H1 (cell line): ENCODE results near the gene CIB4. TPM values are rescaled to one million over a fixed set of nuclear protein-coding genes. Genes with fewer than 3 reads are reported as not detected.

Experiments used
- CTCF ChIA-PET: fragments of 300-600 bp; sonication (Branson Sonifier 250); formaldehyde crosslinking; loops from one replicate; lab custom pipeline; 2021; ENCODE audit not compliant: partially characterized antibody; lab: Charles Lee
- POLR2A ChIA-PET: fragments of 300-600 bp; sonication (Branson Sonifier 250); formaldehyde crosslinking; loops from one replicate; lab custom pipeline; 2021; ENCODE audit warnings: inconsistent platforms; ENCODE audit not compliant: partially characterized antibody; lab: Charles Lee
- DNase-seq, 2 experiments: peaks; one replicate each; pipeline versions ENCODE4 v3.0.0 to v3.0.0-alpha.2; 2010 to 2022; ENCODE audit warnings: low spot score in 2 of 2, low read depth in 1 of 2, mixed read lengths in 1 of 2
- FAIRE-seq: peaks from 2 replicates; lab custom pipeline; 2011; peaks lifted over from hg19 to GRCh38; lab: Jason Lieb, UNC
- H2AFZ ChIP-seq: 2 replicates; pipeline ENCODE4 v1.8.1; 2012; ENCODE audit warnings: low read length, inconsistent platforms
- H2AK5ac ChIP-seq: 2 replicates; pipeline ENCODE4 v1.6.1; 2013; ENCODE audit warnings: low read depth, low read length
- H2BK120ac ChIP-seq: replicated peaks from 2 replicates; pipeline ENCODE3; 2013; ENCODE audit warnings: low read depth, low read length, inconsistent platforms
- H2BK12ac ChIP-seq: 2 replicates; pipeline ENCODE4 v1.6.1; 2013; ENCODE audit warnings: low read depth, low read length
- H2BK15ac ChIP-seq: 2 replicates; pipeline ENCODE4 v1.6.1; 2013; ENCODE audit warnings: low read length
- H2BK20ac ChIP-seq: 2 replicates; pipeline ENCODE4 v1.6.1; 2013; ENCODE audit warnings: low read length
- H2BK5ac ChIP-seq: 2 replicates; pipeline ENCODE4 v1.6.1; 2013; ENCODE audit warnings: low read depth, low read length
- H3K14ac ChIP-seq: 2 replicates; pipeline ENCODE4 v1.6.1; 2013; ENCODE audit warnings: inconsistent platforms; ENCODE audit not compliant: insufficient read length
- H3K18ac ChIP-seq: 2 replicates; pipeline ENCODE4 v1.6.1; 2013; ENCODE audit warnings: low read length; ENCODE audit errors: extremely low read depth
- H3K23ac ChIP-seq: 2 replicates; pipeline ENCODE4 v1.6.1; 2013; ENCODE audit warnings: inconsistent platforms; ENCODE audit not compliant: insufficient read length
- H3K23me2 ChIP-seq: 2 replicates; pipeline ENCODE4 v1.6.1; 2013; ENCODE audit warnings: low read depth, low read length
- H3K27ac ChIP-seq: 2 replicates; pipeline ENCODE4 v1.6.1; 2011; ENCODE audit warnings: low read depth, low read length, inconsistent platforms
- H3K27me3 ChIP-seq, 4 experiments: replicated peaks in 1 of 4; 1 replicate in 1 of 4; 2 replicates in 3 of 4; pipeline versions ENCODE4 v1.6.1 to v1.8.1; 2011 to 2013; ENCODE audit warnings: low read length in 3 of 4, mild to moderate bottlenecking in 3 of 4, inconsistent platforms in 2 of 4, mixed read lengths in 2 of 4, moderate library complexity in 1 of 4; ENCODE audit not compliant: control insufficient read depth in 3 of 4, insufficient read depth in 3 of 4; ENCODE audit errors: extremely low read depth in 1 of 4
- H3K36me3 ChIP-seq, 4 experiments: 2 replicates each; pipeline versions ENCODE4 v1.6.1 to v1.8.1; 2011 to 2013; ENCODE audit warnings: mild to moderate bottlenecking in 4 of 4, low read length in 3 of 4, moderate library complexity in 2 of 4, control low read depth in 1 of 4, inconsistent platforms in 1 of 4; ENCODE audit not compliant: insufficient read depth in 4 of 4, control insufficient read depth in 2 of 4
- H3K4ac ChIP-seq: replicated peaks from 2 replicates; pipeline ENCODE3; 2013; ENCODE audit warnings: low read length, low read depth, mixed read lengths, inconsistent platforms; ENCODE audit not compliant: insufficient read length
- H3K4me1 ChIP-seq, 4 experiments: replicated peaks in 1 of 4; 1 replicate in 1 of 4; 2 replicates in 3 of 4; pipeline versions ENCODE4 v1.6.1 to v1.8.1; 2011 to 2013; ENCODE audit warnings: low read length in 3 of 4, inconsistent platforms in 2 of 4, mixed read lengths in 1 of 4; ENCODE audit not compliant: insufficient read depth in 4 of 4, control insufficient read depth in 3 of 4
- H3K4me2 ChIP-seq, 2 experiments: 2 replicates each; pipeline versions ENCODE4 v1.6.1 to v1.8.1; 2011 to 2013; ENCODE audit warnings: low read depth in 2 of 2, low read length in 2 of 2, control low read depth in 1 of 2, inconsistent platforms in 1 of 2, mild to moderate bottlenecking in 1 of 2; ENCODE audit not compliant: insufficient read depth in 1 of 2
- H3K4me3 ChIP-seq, 4 experiments: fragments of 200-600, 300-600 bp in 1 of 4; sonication (generic), shearing (Covaris generic), sonication (Bioruptor Twin) in 1 of 4; 2 replicates each; pipeline versions ENCODE4 v1.5.1 to v1.8.1; 2011 to 2016; ENCODE audit warnings: low read length in 4 of 4, low read depth in 3 of 4, control low read depth in 2 of 4, inconsistent platforms in 2 of 4, mild to moderate bottlenecking in 2 of 4, mixed read lengths in 1 of 4, moderate library complexity in 1 of 4; ENCODE audit not compliant: insufficient read depth in 2 of 4; ENCODE audit errors: extremely low read depth in 1 of 4
- H3K56ac ChIP-seq: replicated peaks from 2 replicates; pipeline ENCODE3; 2013; ENCODE audit warnings: low read depth, mild to moderate bottlenecking, mixed read lengths, low read length, inconsistent platforms; ENCODE audit not compliant: insufficient read length
- H3K79me1 ChIP-seq: 2 replicates; pipeline ENCODE4 v1.6.1; 2013; ENCODE audit warnings: low read depth, low read length, control low read depth
- H3K79me2 ChIP-seq, 2 experiments: 2 replicates each; pipeline versions ENCODE4 v1.6.1 to v1.8.1; 2012 to 2013; ENCODE audit warnings: low read length in 2 of 2, mild to moderate bottlenecking in 2 of 2, inconsistent platforms in 1 of 2; ENCODE audit not compliant: insufficient read depth in 2 of 2, control insufficient read depth in 1 of 2
- H3K9ac ChIP-seq, 4 experiments: replicated peaks in 1 of 4; 1 replicate in 1 of 4; 2 replicates in 3 of 4; pipeline versions ENCODE4 v1.6.1 to v1.8.1; 2011 to 2013; ENCODE audit warnings: low read depth in 3 of 4, low read length in 3 of 4, control low read depth in 2 of 4, mild to moderate bottlenecking in 2 of 4, moderate library complexity in 2 of 4, inconsistent platforms in 1 of 4; ENCODE audit errors: extremely low read depth in 1 of 4
- H3K9me3 ChIP-seq, 2 experiments: 2 replicates each; pipeline versions ENCODE4 v1.6.1 to v1.8.1; 2012 to 2013; ENCODE audit warnings: mild to moderate bottlenecking in 2 of 2, moderate library complexity in 2 of 2, control low read depth in 1 of 2, inconsistent platforms in 1 of 2, low read depth in 1 of 2, low read length in 1 of 2, mixed read lengths in 1 of 2; ENCODE audit not compliant: insufficient read depth in 2 of 2
- H4K20me1 ChIP-seq, 2 experiments: replicated peaks in 1 of 2; 2 replicates each; pipeline versions ENCODE3 to v1.8.1; 2011 to 2013; ENCODE audit warnings: inconsistent platforms in 2 of 2, low read length in 2 of 2, mild to moderate bottlenecking in 1 of 2; ENCODE audit not compliant: insufficient read depth in 2 of 2, control insufficient read depth in 1 of 2
- H4K5ac ChIP-seq: 2 replicates; pipeline ENCODE4 v1.6.1; 2013; ENCODE audit warnings: low read length, low read depth, mixed read lengths, inconsistent platforms; ENCODE audit not compliant: insufficient read length
- H4K8ac ChIP-seq: 2 replicates; pipeline ENCODE4 v1.8.0; 2013; ENCODE audit warnings: mild to moderate bottlenecking, moderate library complexity, low read length, inconsistent platforms; ENCODE audit not compliant: insufficient read depth; ENCODE audit errors: extremely low read depth
- H4K91ac ChIP-seq: replicated peaks from 2 replicates; pipeline ENCODE3; 2013; ENCODE audit warnings: low read length, mixed read lengths, inconsistent platforms; ENCODE audit not compliant: insufficient read length
- CBX8 ChIP-seq: fragments of 300-800, 300-1000 bp; sonication (generic); IDR thresholded peaks from 2 replicates; pipeline ENCODE4 v1.7.1; 2016; ENCODE audit warnings: low read depth, low read length, borderline replicate concordance
- EGR1 ChIP-seq: IDR thresholded peaks from 2 replicates; pipeline ENCODE4 v1.6.1; 2011; ENCODE audit warnings: low read depth, low read length, borderline replicate concordance
- FOSL1 ChIP-seq: IDR thresholded peaks from 2 replicates; pipeline ENCODE4 v1.6.1; 2011; ENCODE audit warnings: mild to moderate bottlenecking, low read depth, low read length, moderate library complexity; ENCODE audit not compliant: insufficient read depth
- POLR2AphosphoS5 ChIP-seq: IDR thresholded peaks from 2 replicates; pipeline ENCODE4 v1.6.1; 2011; ENCODE audit warnings: low read depth, low read length
- SRF ChIP-seq: IDR thresholded peaks from 2 replicates; pipeline ENCODE4 v1.6.1; 2011; ENCODE audit warnings: mild to moderate bottlenecking, low read depth, low read length, moderate library complexity
- TBP ChIP-seq: IDR thresholded peaks from 2 replicates; pipeline ENCODE4 v1.6.1; 2011; ENCODE audit warnings: low read depth, low read length, improper control_type of control experiment
- TCF12 ChIP-seq: IDR thresholded peaks from 2 replicates; pipeline ENCODE4 v1.6.1; 2011; ENCODE audit warnings: low read depth, mild to moderate bottlenecking, low read length
- TEAD4 ChIP-seq: IDR thresholded peaks from 2 replicates; pipeline ENCODE4 v1.6.1; 2012; ENCODE audit warnings: low read depth, low read length, inconsistent platforms, mixed read lengths
- WGBS, 2 experiments: shearing (Covaris generic) in 1 of 2; methylation state at CpG; one replicate each; pipeline versions ENCODE4 v1.1.6 to v1.1.7; 2013 to 2015; ENCODE audit warnings: low lambda C conversion rate in 2 of 2, mixed read lengths in 2 of 2, inconsistent platforms in 1 of 2, low coverage in 1 of 2, missing lambda C conversion rate in 1 of 2; ENCODE audit not compliant: insufficient replicate concordance in 2 of 2, insufficient coverage in 1 of 2, insufficient read length in 1 of 2; ENCODE audit errors: extremely low coverage in 1 of 2, missing lambda C conversion rate in 1 of 2; 5-methylcytosine and 5-hydroxymethylcytosine counted together
- polyA plus RNA-seq, 7 experiments: library from polyadenylated mRNA; depleted of rRNA in 3 of 7; stranded (reverse) in 5 of 7; unstranded in 2 of 7; fragments of >200 nt in 5 of 7; fragments of 200-250 nt in 2 of 7; gene quantifications; 1 replicate in 5 of 7; 2 replicates in 1 of 7; 4 replicates in 1 of 7; pipeline versions ENCODE4 v1.2.1 to v1.2.3, GENCODE V29; 2011 to 2013; ENCODE audit warnings: missing spikeins in 2 of 7, mixed read lengths in 2 of 7
- total RNA-seq: library from RNA; stranded (reverse); fragmentation: NEBNext Ultra II Directional; extraction: Animal tissue kit (Norgen Biotek cat#: 25700); gene quantifications from 2 replicates; pipeline ENCODE4 v1.2.1, GENCODE V29; 2021
- TF ChIP-seq, protein P1 (sequence below): IDR thresholded peaks from 2 replicates; pipeline ENCODE4 v1.6.1; 2012; ENCODE audit warnings: low read length, inconsistent platforms
- TF ChIP-seq, protein P2 (sequence below): IDR thresholded peaks from 2 replicates; pipeline ENCODE4 v1.6.1; 2012; ENCODE audit warnings: inconsistent platforms

Gene CIB4
- total and polyA plus RNA-seq, 2 of the 8 experiments (the other 6 are each of a cell fraction or from before 2014, with no cell fraction given), result not detected

DNA sequence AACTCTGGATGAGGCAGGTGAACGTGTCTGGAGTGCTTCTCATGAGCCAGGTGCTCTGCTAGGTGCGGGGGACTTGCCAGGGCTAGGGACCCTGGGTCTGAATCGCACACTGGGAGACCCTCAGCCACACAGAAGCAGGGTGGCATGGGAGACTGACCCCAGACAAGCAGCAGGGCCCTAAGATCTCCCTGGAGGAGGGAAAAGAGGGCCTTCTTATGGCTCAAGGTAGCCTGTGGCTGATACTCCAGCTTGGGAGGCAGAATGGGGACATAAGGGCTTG is 12.8 kb upstream of the CIB4 start:
- no peaks in the 10 kb centered on the region for H3K36me3 ChIP-seq
- no peak overlapping the region for H3K18ac ChIP-seq
- H3K56ac ChIP-seq, result no peak overlapping the region
- no peak overlapping the region for H3K27ac ChIP-seq
- H3K79me1 ChIP-seq, result no peaks in the 10 kb centered on the region
- H3K14ac ChIP-seq, result no peak overlapping the region
- H3K9ac ChIP-seq, result no peak overlapping the region
- WGBS, 2 experiments, result 90% methylated on average over 3 of the region's 3 CpGs; no CpG with 5 or more reads in 1 of the 2 experiments
- no peak overlapping the region for H4K5ac ChIP-seq
- no peak overlapping the region for H3K23ac ChIP-seq
- 0 out of 2 replicates have a peak overlapping the region, but pooled peaks have one; percentile 66 for H2BK20ac ChIP-seq
- no peak overlapping the region for H2BK15ac ChIP-seq
- H4K20me1 ChIP-seq, result no peaks in the 10 kb centered on the region
- H3K27me3 ChIP-seq, result peaks cover 0 to 3% (median 0%) of the 10 kb centered on the region in 4 experiments; a peak in 2 of 7 replicates
- H3K4me1 ChIP-seq, result peaks cover 2 to 9% (median 5%) of the 10 kb centered on the region in 4 experiments; a peak in 5 of 7 replicates
- ChIA-PET POLR2A (no interaction called here), CTCF (interaction anchor here (0.8 to 1.5 kb wide), 2 partner anchors 9 to 91 kb away, joined by 3 to 6 read pairs; no protein-coding TSS in a partner anchor)
- H4K8ac ChIP-seq, result peak overlapping the region; percentile 66; the same call in 1 of the 2 replicates
- H2BK12ac ChIP-seq, result no peak overlapping the region
- FAIRE-seq (no peak), DNase-seq (no peak)
- 0 out of 2 replicates have a peak overlapping the region, but pooled peaks have one; percentile 30 for H2AK5ac ChIP-seq
- H4K91ac ChIP-seq, result no peak overlapping the region
- H3K9me3 ChIP-seq, result no peaks in the 10 kb centered on the region
- no peak overlapping the region for H2BK5ac ChIP-seq
- no peak overlapping the region for H2AFZ ChIP-seq
- no peaks in the 10 kb centered on the region for H3K79me2 ChIP-seq
- no peaks in the 10 kb centered on the region for H3K23me2 ChIP-seq
- no peak overlapping the region for H2BK120ac ChIP-seq
- no peak overlapping the region for H3K4me2 ChIP-seq
- H3K4ac ChIP-seq, result no peak overlapping the region
- no peak overlapping the region for H3K4me3 ChIP-seq
- TF ChIP-seq TBP, result no peak
- TF ChIP-seq FOSL1, result no peak
- no peak for TF ChIP-seq SRF
- no peak for TF ChIP-seq TEAD4
- TF ChIP-seq CBX8, result no peak
- no peak for TF ChIP-seq TCF12
- TF ChIP-seq, protein P1, sequence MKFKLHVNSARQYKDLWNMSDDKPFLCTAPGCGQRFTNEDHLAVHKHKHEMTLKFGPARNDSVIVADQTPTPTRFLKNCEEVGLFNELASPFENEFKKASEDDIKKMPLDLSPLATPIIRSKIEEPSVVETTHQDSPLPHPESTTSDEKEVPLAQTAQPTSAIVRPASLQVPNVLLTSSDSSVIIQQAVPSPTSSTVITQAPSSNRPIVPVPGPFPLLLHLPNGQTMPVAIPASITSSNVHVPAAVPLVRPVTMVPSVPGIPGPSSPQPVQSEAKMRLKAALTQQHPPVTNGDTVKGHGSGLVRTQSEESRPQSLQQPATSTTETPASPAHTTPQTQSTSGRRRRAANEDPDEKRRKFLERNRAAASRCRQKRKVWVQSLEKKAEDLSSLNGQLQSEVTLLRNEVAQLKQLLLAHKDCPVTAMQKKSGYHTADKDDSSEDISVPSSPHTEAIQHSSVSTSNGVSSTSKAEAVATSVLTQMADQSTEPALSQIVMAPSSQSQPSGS, result no peak
- no peak for TF ChIP-seq POLR2AphosphoS5
- TF ChIP-seq EGR1, result no peak
- TF ChIP-seq, protein P2, sequence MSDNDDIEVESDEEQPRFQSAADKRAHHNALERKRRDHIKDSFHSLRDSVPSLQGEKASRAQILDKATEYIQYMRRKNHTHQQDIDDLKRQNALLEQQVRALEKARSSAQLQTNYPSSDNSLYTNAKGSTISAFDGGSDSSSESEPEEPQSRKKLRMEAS, result no peak
